Measurements from ENCODE around the gene CD200R1L. TPM values are rescaled to one million over a fixed set of nuclear protein-coding genes. Genes with fewer than 3 reads are reported as not detected.

The CD200R1L gene
- total RNA-seq, 1 experiment from 2014 or later, result not detected

- BruUV-seq (replicated peaks), result no TSS peak
Observed at GRCh38 chr3:112873632-112874031, 27.0 kb upstream of the CD200R1L start.

GRCh38 chr3:112871735-112872134 is 25.1 kb upstream of the CD200R1L start:
- ChIA-PET CTCF (interaction anchor here (0.6 kb wide), 1 partner anchor 29 kb away, joined by 4 read pairs; no protein-coding TSS in a partner anchor), POLR2A (no interaction called here)
- DNase-seq (ENCODE audit: unreplicated experiment), result no peak
- peaks cover 20% of the 10 kb centered on the region for H3K9me3 Mint-ChIP-seq (ENCODE audit: unreplicated experiment)
- TF ChIP-seq, protein P1, sequence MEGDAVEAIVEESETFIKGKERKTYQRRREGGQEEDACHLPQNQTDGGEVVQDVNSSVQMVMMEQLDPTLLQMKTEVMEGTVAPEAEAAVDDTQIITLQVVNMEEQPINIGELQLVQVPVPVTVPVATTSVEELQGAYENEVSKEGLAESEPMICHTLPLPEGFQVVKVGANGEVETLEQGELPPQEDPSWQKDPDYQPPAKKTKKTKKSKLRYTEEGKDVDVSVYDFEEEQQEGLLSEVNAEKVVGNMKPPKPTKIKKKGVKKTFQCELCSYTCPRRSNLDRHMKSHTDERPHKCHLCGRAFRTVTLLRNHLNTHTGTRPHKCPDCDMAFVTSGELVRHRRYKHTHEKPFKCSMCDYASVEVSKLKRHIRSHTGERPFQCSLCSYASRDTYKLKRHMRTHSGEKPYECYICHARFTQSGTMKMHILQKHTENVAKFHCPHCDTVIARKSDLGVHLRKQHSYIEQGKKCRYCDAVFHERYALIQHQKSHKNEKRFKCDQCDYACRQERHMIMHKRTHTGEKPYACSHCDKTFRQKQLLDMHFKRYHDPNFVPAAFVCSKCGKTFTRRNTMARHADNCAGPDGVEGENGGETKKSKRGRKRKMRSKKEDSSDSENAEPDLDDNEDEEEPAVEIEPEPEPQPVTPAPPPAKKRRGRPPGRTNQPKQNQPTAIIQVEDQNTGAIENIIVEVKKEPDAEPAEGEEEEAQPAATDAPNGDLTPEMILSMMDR (IDR thresholded peaks at IDR 0.05; ENCODE audit: unreplicated experiment), result no peak
- H3K4me1 Mint-ChIP-seq (ENCODE audit: insufficient read depth, unreplicated experiment), result no peaks in the 10 kb centered on the region
- intact Hi-C loops (cut with micrococcal nuclease), result no loop called here
- no TSS peak for BruUV-seq (replicated peaks)
- no peak overlapping the region for H3K4me3 Mint-ChIP-seq (ENCODE audit: unreplicated experiment)
- H3K36me3 Mint-ChIP-seq (ENCODE audit: insufficient read depth, unreplicated experiment), result no peaks in the 10 kb centered on the region
- H3K27me3 Mint-ChIP-seq (ENCODE audit: insufficient read depth, unreplicated experiment), result peaks cover 24% of the 10 kb centered on the region
- H3K27ac Mint-ChIP-seq (ENCODE audit: low read depth, unreplicated experiment), result no peak overlapping the region

More at GRCh38 chr3:112873632-112874031, 27.0 kb upstream of the CD200R1L start:
- DNase-seq (ENCODE audit: unreplicated experiment), result no peak
- ChIA-PET POLR2A (no interaction called here), CTCF (no interaction called here)
- no peak overlapping the region for H3K27ac Mint-ChIP-seq (ENCODE audit: low read depth, unreplicated experiment)
- peaks cover 11% of the 10 kb centered on the region for H3K27me3 Mint-ChIP-seq (ENCODE audit: insufficient read depth, unreplicated experiment)
- H3K9me3 Mint-ChIP-seq (ENCODE audit: unreplicated experiment), result peaks cover 20% of the 10 kb centered on the region
- H3K36me3 Mint-ChIP-seq (ENCODE audit: insufficient read depth, unreplicated experiment), result no peaks in the 10 kb centered on the region
- no peaks in the 10 kb centered on the region for H3K4me1 Mint-ChIP-seq (ENCODE audit: insufficient read depth, unreplicated experiment)
- TF ChIP-seq, protein P1 (IDR thresholded peaks at IDR 0.05; ENCODE audit: unreplicated experiment), result no peak
- intact Hi-C loops (cut with micrococcal nuclease), result no loop called here
- no peak overlapping the region for H3K4me3 Mint-ChIP-seq (ENCODE audit: unreplicated experiment)

DNA sequence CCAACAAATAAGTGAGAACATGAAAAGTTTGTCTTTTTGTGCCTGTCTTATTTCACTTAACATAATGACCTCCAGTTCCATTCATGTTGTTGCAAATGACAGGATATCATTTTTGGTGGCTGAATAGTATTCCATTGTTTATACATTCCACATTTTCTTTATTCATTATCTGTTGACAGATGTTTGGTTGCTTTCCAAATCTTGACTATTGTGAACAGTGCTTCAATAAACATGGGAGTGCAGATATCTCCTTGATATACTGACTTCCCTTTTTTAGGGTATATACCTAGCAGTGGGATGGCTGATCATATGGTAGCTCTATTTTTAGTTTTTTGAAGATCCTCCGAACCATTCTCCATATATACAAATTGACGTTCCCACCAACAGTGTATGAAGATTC is 19.1 kb upstream of the CD200R1L start:
- TF ChIP-seq, protein P1 (IDR thresholded peaks at IDR 0.05; ENCODE audit: unreplicated experiment), result no peak
- POLR2A ChIA-PET, result no interaction called here
- DNase-seq (ENCODE audit: unreplicated experiment), result no peak
- Mint-ChIP-seq H3K27me3 (ENCODE audit: insufficient read depth, unreplicated experiment) (peaks cover 48% of the 10 kb centered on the region), H3K4me1 (ENCODE audit: insufficient read depth, unreplicated experiment) (no peaks in the 10 kb centered on the region), H3K9me3 (ENCODE audit: unreplicated experiment) (peaks cover 16% of the 10 kb centered on the region), H3K27ac (ENCODE audit: low read depth, unreplicated experiment) (no peak overlapping the region), H3K36me3 (ENCODE audit: insufficient read depth, unreplicated experiment) (no peaks in the 10 kb centered on the region), H3K4me3 (ENCODE audit: unreplicated experiment) (no peak overlapping the region)
- BruUV-seq (replicated peaks), result no TSS peak
- CTCF ChIA-PET, result interaction anchor here (0.7 kb wide), 1 partner anchor 70 kb away, joined by 3 read pairs; no protein-coding TSS in a partner anchor
- intact Hi-C loops (cut with micrococcal nuclease), result no loop called here

- Mint-ChIP-seq H3K4me3 (ENCODE audit: unreplicated experiment) (no peak overlapping the region), H3K27ac (ENCODE audit: low read depth, unreplicated experiment) (no peak overlapping the region), H3K36me3 (ENCODE audit: insufficient read depth, unreplicated experiment) (no peaks in the 10 kb centered on the region), H3K4me1 (ENCODE audit: insufficient read depth, unreplicated experiment) (peaks cover 5% of the 10 kb centered on the region), H3K27me3 (ENCODE audit: insufficient read depth, unreplicated experiment) (peaks cover 29% of the 10 kb centered on the region), H3K9me3 (ENCODE audit: unreplicated experiment) (no peaks in the 10 kb centered on the region)
- TF ChIP-seq, protein P1 (IDR thresholded peaks at IDR 0.05; ENCODE audit: unreplicated experiment), result no peak
- ChIA-PET POLR2A (no interaction called here), CTCF (no interaction called here)
- DNase-seq (ENCODE audit: unreplicated experiment), result no peak
- BruUV-seq (replicated peaks), result no TSS peak
- intact Hi-C loops (cut with micrococcal nuclease), result no loop called here
Observed at GRCh38 chr3:112860898-112861297, 14.2 kb upstream of the CD200R1L start.

All from MCF 10A (cell line).